ENCODE data around the gene KIAA1210.

GRCh38 chrX:119151051-119151380 lies 23.4 kb upstream of the KIAA1210 start:
- no peak for TF ChIP-seq CTCF (IDR thresholded peaks at IDR 0.05)
- TF ChIP-seq POLR2A (IDR thresholded peaks at IDR 0.05), result no peak

Data from heart left ventricle (tissue), 13 donors.